Stimulated activated CD8-positive, alpha-beta memory T cell treated with anti-CD3 and anti-CD28 coated beads, Interleukin-12 subunit alpha, Interleukin-12 subunit beta, amount 100 ng/mL, for 24 hours (primary cell): ENCODE measurements around the gene GIMAP4.
"Not testable (repeated sequence)": the region's sequence is repeated elsewhere in the genome, so short reads cannot be mapped to it uniquely, and the experiment has no call there.

ENCODE experiments used
- DNase-seq: peaks from one replicate; pipeline ENCODE4 v3.0.0-alpha.2; 2020; ENCODE audit errors: extremely low read depth

Gene GIMAP4

GRCh38 chr7:150580638-150581394 lies 13.6 kb downstream of the GIMAP4 start:
- DNase-seq, result no peak

- DNase-seq, result no peak
Observed at GRCh38 chr7:150585199-150585598, 18.0 kb downstream of the GIMAP4 start.

- DNase-seq, result no peak
Observed at GRCh38 chr7:150586068-150586784, 19.0 kb downstream of the GIMAP4 start.

GRCh38 chr7:150586785-150587152 lies 19.6 kb downstream of the GIMAP4 start:
- DNase-seq, result no peak

GRCh38 chr7:150587551-150587950 lies 20.4 kb downstream of the GIMAP4 start:
- DNase-seq, result no peak

GRCh38 chr7:150594805-150595204 lies 27.6 kb downstream of the GIMAP4 start:
- no peak for DNase-seq

GRCh38 chr7:150595361-150595760 lies 28.2 kb downstream of the GIMAP4 start:
- DNase-seq, result no peak

- not testable (repeated sequence) for DNase-seq
Observed at GRCh38 chr7:150603600-150603999, 36.4 kb downstream of the GIMAP4 start.

GRCh38 chr7:150610233-150610632 lies 43.0 kb downstream of the GIMAP4 start:
- no peak for DNase-seq

- no peak for DNase-seq
Observed at GRCh38 chr7:150612925-150613324, 45.7 kb downstream of the GIMAP4 start.

- no peak for DNase-seq
Observed at GRCh38 chr7:150613880-150614279, 46.7 kb downstream of the GIMAP4 start.

GRCh38 chr7:150614426-150614825 lies 47.2 kb downstream of the GIMAP4 start:
- DNase-seq, result not testable (repeated sequence)

GRCh38 chr7:150615221-150615755 lies 48.1 kb downstream of the GIMAP4 start:
- not testable (repeated sequence) for DNase-seq

- no peak for DNase-seq
Observed at GRCh38 chr7:150620061-150620460, 52.9 kb downstream of the GIMAP4 start.

GRCh38 chr7:150620617-150621371 lies 53.6 kb downstream of the GIMAP4 start:
- no peak for DNase-seq

- DNase-seq, result no peak
Observed at GRCh38 chr7:150621376-150621775, 54.2 kb downstream of the GIMAP4 start.
